Smooth muscle cell (in vitro differentiated cells): ENCODE data around the gene WNK1. TPM values are rescaled to one million over a fixed set of nuclear protein-coding genes. Genes with fewer than 3 reads are reported as not detected.
A peak's percentile ranks its signal among the peaks of the same experiment; 100 is the strongest.

ENCODE experiments used
- DNase-seq: peaks from one replicate; lab custom pipeline; 2025; ENCODE audit not compliant: unreplicated experiment; lab: John Stamatoyannopoulos, UW
- H2AFZ ChIP-seq: fragments of 200-600 bp; sonication (generic); 2 replicates; pipeline ENCODE4 v1.6.0; 2016; ENCODE audit warnings: antibody characterized with exemption, low read depth, mild to moderate bottlenecking
- H3F3A ChIP-seq: fragments of 200-600 bp; sonication (generic); 2 replicates; pipeline ENCODE4 v1.6.0; 2017; ENCODE audit warnings: antibody characterized with exemption, low read depth
- H3K27ac ChIP-seq: fragments of 200-600 bp; sonication (generic); 2 replicates; pipeline ENCODE4 v1.5.1; 2016; ENCODE audit warnings: low read depth, mild to moderate bottlenecking
- H3K27me3 ChIP-seq: fragments of 200-600 bp; sonication (generic); 2 replicates; pipeline ENCODE4 v1.6.1; 2016; ENCODE audit warnings: low read depth, mild to moderate bottlenecking
- H3K36me3 ChIP-seq: fragments of 200-600 bp; sonication (generic); 2 replicates; pipeline ENCODE4 v1.5.1; 2016; ENCODE audit warnings: low read depth
- H3K4me1 ChIP-seq: fragments of 200-600 bp; sonication (generic); 2 replicates; pipeline ENCODE4 v1.5.1; 2016; ENCODE audit warnings: low read depth
- H3K4me2 ChIP-seq: fragments of 200-600 bp; sonication (generic); 2 replicates; pipeline ENCODE4 v1.6.0; 2016; ENCODE audit warnings: mild to moderate bottlenecking
- H3K4me3 ChIP-seq: fragments of 200-600 bp; sonication (generic); 2 replicates; pipeline ENCODE4 v1.5.1; 2016; ENCODE audit warnings: mild to moderate bottlenecking
- H3K79me2 ChIP-seq: fragments of 200-600 bp; sonication (generic); 2 replicates; pipeline ENCODE4 v1.6.0; 2016; ENCODE audit warnings: low read depth, mild to moderate bottlenecking
- H3K9ac ChIP-seq: fragments of 200-600 bp; sonication (generic); 2 replicates; pipeline ENCODE4 v1.6.0; 2016; ENCODE audit warnings: low read depth
- H3K9me3 ChIP-seq: fragments of 200-600 bp; sonication (generic); replicated peaks from 2 replicates; pipeline ENCODE4 v1.5.1; 2016; ENCODE audit warnings: low read depth
- H4K20me1 ChIP-seq: fragments of 200-600 bp; sonication (generic); 2 replicates; pipeline ENCODE4 v1.6.0; 2016; ENCODE audit warnings: low read depth
- CTCF ChIP-seq: fragments of 200-600 bp; sonication (generic); IDR thresholded peaks from 2 replicates; pipeline ENCODE4 v1.5.1; 2017; ENCODE audit warnings: borderline replicate concordance, mild to moderate bottlenecking, antibody characterized with exemption; ENCODE audit not compliant: insufficient read depth, poor library complexity, severe bottlenecking
- WGBS: methylation state at CpG from one replicate; pipeline ENCODE4 v1.1.7; 2016; ENCODE audit warnings: low lambda C conversion rate; 5-methylcytosine and 5-hydroxymethylcytosine counted together
- polyA plus RNA-seq: library from polyadenylated mRNA; unstranded; fragments of >200 nt; fragmentation: Nextera tagmentation; extraction: Ambion mirVana; gene quantifications from 2 replicates; pipeline ENCODE4 v1.2.1, GENCODE V29; 2016
- total RNA-seq: library from RNA; depleted of rRNA; stranded (reverse); fragments of >200 nt; gene quantifications from 2 replicates; pipeline ENCODE4 v1.2.3, GENCODE V29; 2014

Gene WNK1
- total and polyA plus RNA-seq, 2 experiments from 2014 or later = 42.2 to 104 TPM

GRCh38 chr12:944211-944610, 191.8 kb downstream of the WNK1 start:
- Histone ChIP-seq H3K4me1 (peaks cover 6% of the 10 kb centered on the region), H3K4me3 (no peak overlapping the region), H3K9me3 (no peaks in the 10 kb centered on the region), H3K79me2 (peaks cover 32% of the 10 kb centered on the region), H2AFZ (no peak overlapping the region), H3K4me2 (no peak overlapping the region), H3F3A (no peaks in the 10 kb centered on the region), H3K9ac (no peak overlapping the region), H3K27me3 (no peaks in the 10 kb centered on the region), H3K36me3 (no peaks in the 10 kb centered on the region), H3K27ac (no peak overlapping the region), H4K20me1 (no peaks in the 10 kb centered on the region)
- WGBS = 94% methylated on average over 7 of the region's 7 CpGs
- DNase-seq = no peak
- no peak for TF ChIP-seq CTCF

GRCh38 chr12:946212-946611, 193.8 kb downstream of the WNK1 start:
- no peak for DNase-seq
- Histone ChIP-seq H3K36me3 (no peaks in the 10 kb centered on the region), H3K79me2 (peaks cover 32% of the 10 kb centered on the region), H3K27ac (peak overlapping the region; percentile 51), H2AFZ (no peak overlapping the region), H4K20me1 (no peaks in the 10 kb centered on the region), H3K4me1 (peaks cover 6% of the 10 kb centered on the region), H3K9ac (no peak overlapping the region), H3K4me3 (no peak overlapping the region), H3K27me3 (no peaks in the 10 kb centered on the region), H3F3A (no peaks in the 10 kb centered on the region), H3K4me2 (no peak overlapping the region), H3K9me3 (no peaks in the 10 kb centered on the region)
- no peak for TF ChIP-seq CTCF

- Histone ChIP-seq H3K4me2 (no peak overlapping the region), H3K79me2 (peaks cover 32% of the 10 kb centered on the region), H3K9ac (no peak overlapping the region), H4K20me1 (no peaks in the 10 kb centered on the region), H3K4me1 (peaks cover 6% of the 10 kb centered on the region), H3K27ac (peak overlapping the region; percentile 51), H3F3A (no peaks in the 10 kb centered on the region), H3K4me3 (no peak overlapping the region), H3K9me3 (no peaks in the 10 kb centered on the region), H2AFZ (no peak overlapping the region), H3K36me3 (no peaks in the 10 kb centered on the region), H3K27me3 (no peaks in the 10 kb centered on the region)
- DNase-seq = no peak
- no peak for TF ChIP-seq CTCF
- WGBS = 64% methylated on average over 6 of the region's 6 CpGs
Observed at GRCh38 chr12:946631-947030, 194.3 kb downstream of the WNK1 start.

GRCh38 chr12:948238-948637, 195.9 kb downstream of the WNK1 start:
- H3K4me1 ChIP-seq = peaks cover 6% of the 10 kb centered on the region
- H3K36me3 ChIP-seq = no peaks in the 10 kb centered on the region
- H3F3A ChIP-seq = no peaks in the 10 kb centered on the region
- H2AFZ ChIP-seq = no peak overlapping the region
- peaks cover 21% of the 10 kb centered on the region for H3K79me2 ChIP-seq
- H3K4me3 ChIP-seq = peak overlapping the region; percentile 72
- TF ChIP-seq CTCF = no peak
- no peaks in the 10 kb centered on the region for H3K9me3 ChIP-seq
- no peaks in the 10 kb centered on the region for H3K27me3 ChIP-seq
- WGBS = 91% methylated on average over 9 of the region's 9 CpGs
- no peak for DNase-seq
- H3K27ac ChIP-seq = peak overlapping the region; percentile 88
- H3K4me2 ChIP-seq = peak overlapping the region; percentile 89
- no peaks in the 10 kb centered on the region for H4K20me1 ChIP-seq
- no peak overlapping the region for H3K9ac ChIP-seq
